GM23248 (cell line): ENCODE results near the gene CEP112.

Source experiments
- EZH2 ChIP-seq: fragments of 200-600 bp; sonication (generic); IDR thresholded peaks from 2 replicates; pipeline ENCODE4 v1.6.1; 2018; ENCODE audit warnings: antibody characterized with exemption, mild to moderate bottlenecking; ENCODE audit not compliant: insufficient read depth, poor library complexity, severe bottlenecking
- EZH2phosphoT487 ChIP-seq: fragments of 200-600 bp; sonication (generic); IDR thresholded peaks from 2 replicates; pipeline ENCODE4 v1.6.1; 2018; ENCODE audit warnings: antibody characterized with exemption, moderate library complexity, mild to moderate bottlenecking, low read depth; ENCODE audit not compliant: insufficient read depth

- no peak for TF ChIP-seq EZH2
- no peak for TF ChIP-seq EZH2phosphoT487
These were observed 214.9 kb downstream of the CEP112 start for GRCh38 chr17:65977041-65977440.
